Small intestine (tissue), 7 donors: Measurements from ENCODE around the gene ACTG1. TPM values are rescaled to one million over a fixed set of nuclear protein-coding genes. Genes with fewer than 3 reads are reported as not detected.

Experiments
- DNase-seq, 2 donors: peaks; one replicate each; pipeline versions ENCODE4 v3.0.0 to v3.0.0-alpha.2; 2013
- FAIRE-seq: peaks from 2 replicates; lab custom pipeline; 2012; peaks lifted over from hg19 to GRCh38; lab: Jason Lieb, UNC
- H3K27ac ChIP-seq, 3 donors: one replicate each; pipeline ENCODE4 v1.5.1; 2013; ENCODE audit warnings: low read length in 2 of 3, mild to moderate bottlenecking in 2 of 3, control low read depth in 1 of 3, inconsistent platforms in 1 of 3, low read depth in 1 of 3, moderate library complexity in 1 of 3
- H3K27me3 ChIP-seq, 3 donors: one replicate each; pipeline ENCODE4 v1.6.1; 2013; ENCODE audit warnings: low read length in 3 of 3, inconsistent platforms in 1 of 3; ENCODE audit not compliant: control insufficient read depth in 3 of 3, insufficient read depth in 3 of 3
- H3K36me3 ChIP-seq, 3 donors: one replicate each; pipeline ENCODE4 v1.6.1; 2013; ENCODE audit warnings: low read length in 3 of 3, inconsistent platforms in 1 of 3, low read depth in 1 of 3, mild to moderate bottlenecking in 1 of 3, moderate library complexity in 1 of 3; ENCODE audit not compliant: control insufficient read depth in 3 of 3, insufficient read depth in 2 of 3
- H3K4me1 ChIP-seq, 3 donors: one replicate each; pipeline ENCODE4 v1.6.1; 2013; ENCODE audit warnings: low read length in 2 of 3, inconsistent platforms in 1 of 3, low read depth in 1 of 3, mild to moderate bottlenecking in 1 of 3, moderate library complexity in 1 of 3; ENCODE audit not compliant: control insufficient read depth in 3 of 3, insufficient read depth in 2 of 3
- H3K4me3 ChIP-seq, 3 donors: one replicate each; pipeline ENCODE4 v1.5.1; 2013; ENCODE audit warnings: low read length in 3 of 3, control low read depth in 1 of 3, inconsistent platforms in 1 of 3, low read depth in 1 of 3, mild to moderate bottlenecking in 1 of 3, moderate library complexity in 1 of 3
- H3K9me3 ChIP-seq, 2 donors: one replicate each; pipeline ENCODE4 v1.6.1; 2013; ENCODE audit warnings: low read depth in 1 of 2, low read length in 1 of 2; ENCODE audit not compliant: control insufficient read depth in 2 of 2, insufficient read depth in 1 of 2
- WGBS, 3 donors: extraction: QIAGEN DNeasy Blood & Tissue Kit; methylation state at CpG; one replicate each; pipeline ENCODE4 v1.1.7; 2013; 5-methylcytosine and 5-hydroxymethylcytosine counted together
- polyA plus RNA-seq, 4 donors: library from polyadenylated mRNA; stranded (reverse) in 3 of 4; unstranded in 1 of 4; fragments of 200-250 nt in 3 of 4; fragments of 120-200 nt in 1 of 4; gene quantifications; one replicate each; pipeline versions ENCODE4 v1.2.1 to v1.2.3, GENCODE V29; 2013
- donor health status: healthy with polysubstance abuse.
- donor health status: control.
- donor health status: control.
- donor health status: Bipolar disorder and iron deficiency.
- donor health status: healthy.

The ACTG1 gene
- polyA plus RNA-seq, 4 donors = 1,318 to 3,459 (median 1,787) TPM

DNA sequence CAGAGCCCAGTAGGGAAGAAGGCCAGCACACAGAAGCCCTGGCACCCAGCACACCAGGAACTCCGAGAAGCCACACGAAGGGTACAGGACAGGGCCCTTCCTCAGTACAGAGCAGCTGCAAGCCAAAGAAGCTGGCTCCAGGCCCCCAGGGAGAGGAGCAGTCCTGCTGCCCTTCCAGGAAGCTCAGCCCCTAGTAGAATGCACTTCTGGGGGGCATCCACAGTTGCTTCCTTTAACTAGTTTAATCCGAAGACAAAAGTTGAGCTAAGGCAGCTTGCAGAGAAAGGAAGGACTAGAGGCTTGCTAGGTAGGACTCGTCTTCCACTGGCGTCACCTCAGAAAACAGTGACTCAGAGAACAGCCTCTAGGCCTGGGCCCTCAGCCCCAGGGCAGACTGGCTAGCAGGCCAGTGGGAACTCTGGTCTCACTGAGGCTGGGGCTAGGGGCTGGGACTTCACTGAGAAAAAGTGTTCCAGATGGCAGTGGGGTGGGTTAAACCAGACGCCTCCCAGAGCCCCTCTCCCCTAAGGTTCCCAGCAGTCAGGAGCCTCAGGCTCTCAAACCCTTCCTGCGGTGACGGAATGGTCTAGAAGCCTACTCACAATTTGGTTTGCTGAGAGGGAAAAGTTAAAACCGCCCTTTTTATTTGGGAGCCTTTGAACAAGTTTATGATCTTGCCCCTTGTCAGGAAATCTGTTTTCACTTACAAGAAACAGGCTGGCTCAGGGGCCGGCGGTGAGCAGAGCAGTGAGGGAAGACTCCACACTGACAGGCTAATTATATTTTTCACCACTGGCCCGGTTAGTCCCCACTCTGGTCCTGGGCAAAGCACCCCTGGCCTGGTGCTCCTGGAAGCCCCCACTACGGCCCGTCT, 41.4 kb downstream of the ACTG1 start:
- FAIRE-seq = no peak
- no peak overlapping the region for H3K4me3 ChIP-seq
- H3K9me3 ChIP-seq = no peaks in the 10 kb centered on the region
- peaks cover 0 to 10% (median 1%) of the 10 kb centered on the region in 3 donors for H3K4me1 ChIP-seq
- no peaks in the 10 kb centered on the region for H3K27me3 ChIP-seq
- no peak for DNase-seq
- H3K36me3 ChIP-seq = peaks cover 0 to 14% (median 0%) of the 10 kb centered on the region in 3 donors
- 80 to 89% (median 83%) methylated on average over 14 of the region's 14 CpGs for WGBS, 3 donors
- no peak overlapping the region for H3K27ac ChIP-seq

DNA sequence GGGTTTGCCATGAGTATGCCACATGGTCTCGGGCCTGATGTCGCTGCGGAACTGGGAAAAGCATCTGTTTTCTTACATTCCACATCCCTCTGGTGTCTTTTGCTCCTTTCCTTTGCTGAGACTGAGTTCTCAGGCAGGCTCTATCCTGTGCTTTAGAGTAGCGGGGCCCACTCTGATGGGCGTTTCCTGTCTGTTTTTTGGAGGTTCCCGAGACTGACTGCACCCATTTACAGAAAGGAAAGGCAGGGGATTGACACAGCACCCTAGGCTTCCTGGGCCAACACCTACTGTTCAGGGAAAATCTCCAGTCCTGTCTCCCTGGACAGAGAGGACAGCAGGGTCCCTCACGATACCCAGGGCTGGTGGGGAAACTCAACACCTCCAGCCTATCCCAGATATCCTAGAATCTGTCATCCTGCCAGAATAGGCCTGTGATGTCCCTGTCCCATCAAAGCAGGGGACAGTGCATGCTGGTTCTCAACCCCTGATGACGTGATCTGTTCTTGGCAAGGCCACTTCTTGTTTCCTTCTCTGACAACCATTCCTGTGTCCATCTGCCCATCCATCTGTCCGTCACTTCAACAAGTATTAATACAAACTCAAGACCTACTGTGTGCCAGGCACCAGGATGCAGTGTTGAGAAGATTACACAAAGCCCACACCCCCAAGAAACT, 42.2 kb downstream of the ACTG1 start:
- Histone ChIP-seq H3K36me3 (peaks cover 0 to 21% (median 0%) of the 10 kb centered on the region in 3 donors), H3K4me3 (no peak overlapping the region), H3K4me1 (peaks cover 0 to 10% (median 1%) of the 10 kb centered on the region in 3 donors), H3K27ac (no peak overlapping the region), H3K9me3 (no peaks in the 10 kb centered on the region), H3K27me3 (no peaks in the 10 kb centered on the region)
- 79 to 90% (median 83%) methylated on average over 9 of the region's 9 CpGs for WGBS, 3 donors
- DNase-seq = no peak
- no peak for FAIRE-seq

GRCh38 chr17:81469266-81469665, 43.3 kb downstream of the ACTG1 start:
- FAIRE-seq (no peak), DNase-seq (no peak)
- Histone ChIP-seq H3K27ac (no peak overlapping the region), H3K27me3 (no peaks in the 10 kb centered on the region), H3K4me3 (no peak overlapping the region), H3K36me3 (peaks cover 0 to 32% (median 0%) of the 10 kb centered on the region in 3 donors), H3K4me1 (peaks cover 0 to 10% (median 1%) of the 10 kb centered on the region in 3 donors), H3K9me3 (no peaks in the 10 kb centered on the region)
- WGBS, 3 donors = 28 to 73% (median 47%) methylated on average over 13 of the region's 13 CpGs

- Histone ChIP-seq H3K4me3 (no peak overlapping the region), H3K36me3 (peaks cover 0 to 37% (median 0%) of the 10 kb centered on the region in 3 donors), H3K27ac (no peak overlapping the region), H3K4me1 (peaks cover 0 to 10% (median 1%) of the 10 kb centered on the region in 3 donors), H3K9me3 (no peaks in the 10 kb centered on the region), H3K27me3 (no peaks in the 10 kb centered on the region)
- FAIRE-seq (no peak), DNase-seq (no peak)
- WGBS, 3 donors = 31 to 56% (median 33%) methylated on average over 16 to 18 of the region's 18 CpGs
Measured at GRCh38 chr17:81468770-81469121, 43.9 kb downstream of the ACTG1 start.

DNA sequence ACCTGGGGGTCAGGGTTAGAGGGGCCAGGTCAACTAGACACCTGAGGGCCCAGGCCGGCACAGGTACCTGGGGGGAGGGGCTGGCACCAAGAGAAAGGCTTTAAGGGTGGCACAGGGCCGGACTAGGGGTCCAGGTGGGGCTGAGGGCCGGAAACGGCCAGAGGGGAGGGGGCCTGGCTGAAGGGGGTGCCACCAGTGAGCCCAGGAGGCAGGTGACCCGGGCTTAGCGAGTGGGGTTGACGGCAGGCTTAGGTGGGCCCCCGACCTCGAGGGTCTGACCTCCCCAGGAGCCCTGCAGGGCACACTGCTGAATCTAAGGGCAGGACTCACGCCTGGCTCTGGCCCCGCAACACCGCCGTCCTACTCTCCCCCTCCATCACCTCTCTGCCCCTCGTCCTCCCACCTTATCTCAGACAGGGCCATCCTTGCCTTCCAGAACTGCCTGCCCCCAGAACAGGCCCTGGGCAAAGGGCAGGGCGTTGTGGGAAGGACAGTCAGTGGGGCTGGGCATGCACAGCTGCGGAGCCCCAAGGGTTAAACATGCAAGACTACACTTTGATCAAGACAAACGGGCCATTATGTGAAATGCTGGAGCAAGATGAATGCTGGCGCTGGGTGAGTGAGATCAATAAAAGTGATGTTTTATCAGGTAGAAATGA, 44.4 kb downstream of the ACTG1 start:
- peak in 1 of 2 donors; percentile 19 for DNase-seq
- H3K27me3 ChIP-seq = no peaks in the 10 kb centered on the region
- peaks cover 0 to 10% (median 1%) of the 10 kb centered on the region in 3 donors for H3K4me1 ChIP-seq
- whole genome bisulfite sequencing, 3 donors = 53 to 75% (median 69%) methylated on average over 18 of the region's 18 CpGs
- H3K36me3 ChIP-seq = peaks cover 0 to 42% (median 0%) of the 10 kb centered on the region in 3 donors
- no peaks in the 10 kb centered on the region for H3K9me3 ChIP-seq
- H3K27ac ChIP-seq = no peak overlapping the region
- FAIRE-seq = no peak
- no peak overlapping the region for H3K4me3 ChIP-seq

GRCh38 chr17:81466564-81467472, 45.8 kb downstream of the ACTG1 start:
- DNase-seq (no peak), FAIRE-seq (no peak)
- Histone ChIP-seq H3K4me3 (no peak overlapping the region), H3K27ac (no peak overlapping the region), H3K27me3 (no peaks in the 10 kb centered on the region), H3K9me3 (no peaks in the 10 kb centered on the region), H3K36me3 (peaks cover 0 to 56% (median 0%) of the 10 kb centered on the region in 3 donors), H3K4me1 (peaks cover 0 to 10% (median 1%) of the 10 kb centered on the region in 3 donors)
- 82 to 84% (median 82%) methylated on average over 32 to 33 of the region's 33 CpGs for WGBS, 3 donors

DNA sequence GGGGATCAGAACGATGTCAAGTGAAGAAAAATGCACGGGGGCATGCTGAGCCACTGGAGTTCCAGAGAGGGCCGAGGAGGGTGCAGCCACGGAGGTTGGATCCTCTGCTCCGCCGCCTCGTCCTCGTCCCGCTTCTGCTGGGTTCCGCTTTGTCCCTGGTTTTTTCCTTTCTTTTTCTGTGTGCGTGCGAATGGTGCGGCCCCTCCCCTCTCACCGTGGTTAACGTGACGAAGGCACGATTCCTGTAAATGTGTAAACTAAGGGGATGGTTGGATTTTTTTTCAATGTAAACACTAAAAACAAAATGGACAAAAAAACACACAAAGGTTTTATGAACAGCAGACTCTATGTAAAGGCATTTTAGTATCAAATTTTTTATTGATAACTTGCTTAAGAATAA, 46.7 kb downstream of the ACTG1 start:
- 80 to 86% (median 83%) methylated on average over 17 of the region's 17 CpGs for WGBS, 3 donors
- no peaks in the 10 kb centered on the region for H3K9me3 ChIP-seq
- H3K27me3 ChIP-seq = no peaks in the 10 kb centered on the region
- FAIRE-seq (no peak), DNase-seq (no peak)
- no peak overlapping the region for H3K27ac ChIP-seq
- H3K4me3 ChIP-seq = no peak overlapping the region
- H3K36me3 ChIP-seq = peaks cover 0 to 66% (median 2%) of the 10 kb centered on the region in 3 donors
- peaks cover 0 to 10% (median 1%) of the 10 kb centered on the region in 3 donors for H3K4me1 ChIP-seq
